Memory B cell (primary cell): ENCODE measurements around the gene INIP.

Source experiments
- ATAC-seq: fragments of 150-1000 bp; cut with Tn5 transposase; 2 replicates; pipeline ENCODE4 v1.10.0; 2021; ENCODE audit warnings: low read depth, mild to moderate bottlenecking, moderate library complexity
- DNase-seq, 2 donors: peaks; one replicate each; pipeline ENCODE4 v3.0.0; 2022; ENCODE audit warnings: low spot score in 2 of 2
- H3K27ac Mint-ChIP-seq: one replicate; pipeline ENCODE4 v1.8.0; 2022; ENCODE audit warnings: mild to moderate bottlenecking, moderate library complexity, mixed read lengths
- H3K27me3 Mint-ChIP-seq: one replicate; pipeline ENCODE4 v1.8.0; 2022; ENCODE audit warnings: mixed read lengths
- H3K36me3 Mint-ChIP-seq: one replicate; pipeline ENCODE4 v1.8.0; 2022; ENCODE audit warnings: mild to moderate bottlenecking, mixed read lengths
- H3K4me1 Mint-ChIP-seq: one replicate; pipeline ENCODE4 v1.8.0; 2022; ENCODE audit warnings: mixed read lengths
- H3K4me3 Mint-ChIP-seq: one replicate; pipeline ENCODE4 v1.8.0; 2022; ENCODE audit warnings: mild to moderate bottlenecking, moderate library complexity, mixed read lengths
- H3K9me3 Mint-ChIP-seq: one replicate; pipeline ENCODE4 v1.8.0; 2022; ENCODE audit warnings: mixed read lengths

INIP gene

GRCh38 chr9:112717661-112718331, at the start of gene INIP:
Gene INIP (minus strand): TSS chr9:112718117. CDS start chr9:112716485, 1,632 bp downstream.
- Mint-ChIP-seq H3K27me3 (no peaks in the 10 kb centered on the region), H3K9me3 (no peaks in the 10 kb centered on the region), H3K36me3 (peaks cover 7% of the 10 kb centered on the region), H3K27ac (peak within 1 kb of the TSS; percentile 98), H3K4me3 (peak within 1 kb of the TSS; percentile 99), H3K4me1 (peaks cover 13% of the 10 kb centered on the region)
- peak; percentile 90 to 95 for DNase-seq
- ATAC-seq = peak; percentile 89

GRCh38 chr9:112765281-112765680, 47.4 kb upstream of the INIP start:
- no peak overlapping the region for H3K27ac Mint-ChIP-seq
- peaks cover 25% of the 10 kb centered on the region for H3K4me1 Mint-ChIP-seq
- H3K36me3 Mint-ChIP-seq = peaks cover 18% of the 10 kb centered on the region
- peaks cover 4% of the 10 kb centered on the region for H3K9me3 Mint-ChIP-seq
- ATAC-seq (no peak), DNase-seq (no peak)
- no peak overlapping the region for H3K4me3 Mint-ChIP-seq
- no peaks in the 10 kb centered on the region for H3K27me3 Mint-ChIP-seq

GRCh38 chr9:112764837-112765236, 46.9 kb upstream of the INIP start:
- Mint-ChIP-seq H3K36me3 (peaks cover 17% of the 10 kb centered on the region), H3K4me3 (no peak overlapping the region), H3K9me3 (peaks cover 4% of the 10 kb centered on the region), H3K27ac (no peak overlapping the region), H3K27me3 (no peaks in the 10 kb centered on the region), H3K4me1 (peaks cover 25% of the 10 kb centered on the region)
- no peak for ATAC-seq
- DNase-seq = no peak

GRCh38 chr9:112764344-112764743, 46.4 kb upstream of the INIP start:
- peak overlapping the region; percentile 11 for H3K27ac Mint-ChIP-seq

GRCh38 chr9:112762726-112763518, 45.0 kb upstream of the INIP start:
- H3K27me3 Mint-ChIP-seq = no peaks in the 10 kb centered on the region
- H3K9me3 Mint-ChIP-seq = peaks cover 4% of the 10 kb centered on the region
- peaks cover 25% of the 10 kb centered on the region for H3K4me1 Mint-ChIP-seq
- ATAC-seq (no peak), DNase-seq (no peak)
- peak overlapping the region; percentile 45 for H3K27ac Mint-ChIP-seq
- H3K36me3 Mint-ChIP-seq = peaks cover 12% of the 10 kb centered on the region
- H3K4me3 Mint-ChIP-seq = no peak overlapping the region

More at GRCh38 chr9:112764344-112764743, 46.4 kb upstream of the INIP start:
- Mint-ChIP-seq H3K36me3 (peaks cover 13% of the 10 kb centered on the region), H3K27me3 (no peaks in the 10 kb centered on the region), H3K9me3 (peaks cover 4% of the 10 kb centered on the region), H3K4me1 (peaks cover 22% of the 10 kb centered on the region), H3K4me3 (no peak overlapping the region)
- no peak for ATAC-seq
- DNase-seq = no peak

- Mint-ChIP-seq H3K4me1 (peaks cover 25% of the 10 kb centered on the region), H3K36me3 (peaks cover 10% of the 10 kb centered on the region), H3K27ac (peak overlapping the region; percentile 45), H3K27me3 (no peaks in the 10 kb centered on the region), H3K4me3 (no peak overlapping the region), H3K9me3 (peaks cover 2% of the 10 kb centered on the region)
- DNase-seq = no peak
- ATAC-seq = no peak
Observed at GRCh38 chr9:112761912-112762655, 44.2 kb upstream of the INIP start.

GRCh38 chr9:112760821-112761220, 42.9 kb upstream of the INIP start:
- Mint-ChIP-seq H3K9me3 (no peaks in the 10 kb centered on the region), H3K4me3 (no peak overlapping the region), H3K36me3 (peaks cover 6% of the 10 kb centered on the region), H3K4me1 (peaks cover 25% of the 10 kb centered on the region), H3K27ac (peak overlapping the region; percentile 73), H3K27me3 (no peaks in the 10 kb centered on the region)
- ATAC-seq = no peak
- DNase-seq = no peak

- Mint-ChIP-seq H3K27me3 (no peaks in the 10 kb centered on the region), H3K4me1 (peaks cover 34% of the 10 kb centered on the region), H3K27ac (no peak overlapping the region), H3K36me3 (peaks cover 8% of the 10 kb centered on the region), H3K9me3 (no peaks in the 10 kb centered on the region), H3K4me3 (no peak overlapping the region)
- DNase-seq = no peak
- no peak for ATAC-seq
Observed at GRCh38 chr9:112757940-112758339, 40.0 kb upstream of the INIP start.

GRCh38 chr9:112757282-112757883, 39.5 kb upstream of the INIP start:
- no peak overlapping the region for H3K4me3 Mint-ChIP-seq
- H3K9me3 Mint-ChIP-seq = no peaks in the 10 kb centered on the region
- H3K36me3 Mint-ChIP-seq = peaks cover 8% of the 10 kb centered on the region
- no peak overlapping the region for H3K27ac Mint-ChIP-seq
- H3K27me3 Mint-ChIP-seq = no peaks in the 10 kb centered on the region
- H3K4me1 Mint-ChIP-seq = peaks cover 34% of the 10 kb centered on the region
- ATAC-seq = no peak
- DNase-seq = no peak

- Mint-ChIP-seq H3K36me3 (peaks cover 8% of the 10 kb centered on the region), H3K4me1 (peaks cover 33% of the 10 kb centered on the region), H3K4me3 (no peak overlapping the region), H3K27ac (no peak overlapping the region), H3K27me3 (no peaks in the 10 kb centered on the region), H3K9me3 (no peaks in the 10 kb centered on the region)
- DNase-seq (no peak), ATAC-seq (no peak)
Observed at GRCh38 chr9:112755675-112756074, 37.8 kb upstream of the INIP start.

GRCh38 chr9:112755016-112755427, 37.1 kb upstream of the INIP start:
- H3K36me3 Mint-ChIP-seq = peaks cover 7% of the 10 kb centered on the region
- DNase-seq (no peak), ATAC-seq (no peak)
- H3K27ac Mint-ChIP-seq = no peak overlapping the region
- peaks cover 29% of the 10 kb centered on the region for H3K4me1 Mint-ChIP-seq
- no peak overlapping the region for H3K4me3 Mint-ChIP-seq
- H3K27me3 Mint-ChIP-seq = no peaks in the 10 kb centered on the region
- H3K9me3 Mint-ChIP-seq = no peaks in the 10 kb centered on the region

- Mint-ChIP-seq H3K27me3 (no peaks in the 10 kb centered on the region), H3K36me3 (peaks cover 7% of the 10 kb centered on the region), H3K27ac (no peak overlapping the region), H3K4me3 (no peak overlapping the region), H3K9me3 (no peaks in the 10 kb centered on the region), H3K4me1 (peaks cover 32% of the 10 kb centered on the region)
- DNase-seq (no peak), ATAC-seq (no peak)
Observed at GRCh38 chr9:112754578-112754977, 36.7 kb upstream of the INIP start.

GRCh38 chr9:112753725-112754124, 35.8 kb upstream of the INIP start:
- Mint-ChIP-seq H3K27me3 (no peaks in the 10 kb centered on the region), H3K27ac (no peak overlapping the region), H3K4me1 (peaks cover 31% of the 10 kb centered on the region), H3K9me3 (no peaks in the 10 kb centered on the region), H3K4me3 (no peak overlapping the region), H3K36me3 (peaks cover 4% of the 10 kb centered on the region)
- ATAC-seq = no peak
- no peak for DNase-seq
